NCI-H1105 (cell line): ENCODE measurements around the gene SPATS2.
"Not testable (repeated sequence)": the region's sequence is repeated elsewhere in the genome, so short reads cannot be mapped to it uniquely, and the experiment has no call there.

ENCODE experiments used
- DNase-seq: peaks from one replicate; lab custom pipeline; 2025; lab: John Stamatoyannopoulos, UW

Gene SPATS2

GRCh38 chr12:49352351-49352750, 14.9 kb upstream of the SPATS2 start:
- no peak for DNase-seq

- DNase-seq: no peak
Measured at GRCh38 chr12:49355913-49356312, 11.3 kb upstream of the SPATS2 start.

- DNase-seq: peak; percentile 16
Measured at GRCh38 chr12:49357103-49357678, 10.1 kb upstream of the SPATS2 start.

- DNase-seq: peak; percentile 17
Measured at GRCh38 chr12:49358483-49359141, 8.7 kb upstream of the SPATS2 start.

GRCh38 chr12:49359671-49360070, 7.6 kb upstream of the SPATS2 start:
- DNase-seq: no peak

- DNase-seq: no peak
Measured at GRCh38 chr12:49362077-49362476, 5.2 kb upstream of the SPATS2 start.

- no peak for DNase-seq
Measured at GRCh38 chr12:49364989-49365388, 2.3 kb upstream of the SPATS2 start.

- no peak for DNase-seq
Measured at GRCh38 chr12:49365542-49365941, 1.7 kb upstream of the SPATS2 start.

GRCh38 chr12:49366096-49366651, 1.1 kb upstream of the SPATS2 start:
- no peak for DNase-seq

- peak; percentile 86 for DNase-seq
Measured at GRCh38 chr12:49366652-49367380, 446 bp upstream of the SPATS2 start.

- DNase-seq: no peak
Measured at GRCh38 chr12:49368240-49368600, 958 bp downstream of the SPATS2 start.

- DNase-seq: no peak
Measured at GRCh38 chr12:49369411-49370145, 2.3 kb downstream of the SPATS2 start.

GRCh38 chr12:49370539-49370938, 3.3 kb downstream of the SPATS2 start:
- DNase-seq: no peak

GRCh38 chr12:49375406-49375805, 8.1 kb downstream of the SPATS2 start:
- no peak for DNase-seq

GRCh38 chr12:49377386-49377785, 10.1 kb downstream of the SPATS2 start:
- no peak for DNase-seq

- not testable (repeated sequence) for DNase-seq
Measured at GRCh38 chr12:49380184-49380583, 12.9 kb downstream of the SPATS2 start.

- DNase-seq: no peak
Measured at GRCh38 chr12:49388682-49389386, 21.6 kb downstream of the SPATS2 start.

GRCh38 chr12:49389387-49389703, 22.1 kb downstream of the SPATS2 start:
- no peak for DNase-seq

- no peak for DNase-seq
Measured at GRCh38 chr12:49397000-49397399, 29.7 kb downstream of the SPATS2 start.

- DNase-seq: no peak
Measured at GRCh38 chr12:49400304-49400703, 33.0 kb downstream of the SPATS2 start.

- no peak for DNase-seq
Measured at GRCh38 chr12:49403971-49404450, 36.7 kb downstream of the SPATS2 start.

- DNase-seq: no peak
Measured at GRCh38 chr12:49404956-49405355, 37.7 kb downstream of the SPATS2 start.
